H1 (cell line): Measurements from ENCODE around the gene KLHDC8A. TPM values are rescaled to one million over a fixed set of nuclear protein-coding genes. Genes with fewer than 3 reads are reported as not detected.
A peak's percentile ranks its signal among the peaks of the same experiment; 100 is the strongest.

Source experiments
- CTCF ChIA-PET: fragments of 300-600 bp; sonication (Branson Sonifier 250); formaldehyde crosslinking; loops from one replicate; lab custom pipeline; 2021; ENCODE audit not compliant: partially characterized antibody; lab: Charles Lee
- POLR2A ChIA-PET: fragments of 300-600 bp; sonication (Branson Sonifier 250); formaldehyde crosslinking; loops from one replicate; lab custom pipeline; 2021; ENCODE audit warnings: inconsistent platforms; ENCODE audit not compliant: partially characterized antibody; lab: Charles Lee
- DNase-seq, 2 experiments: peaks; one replicate each; pipeline versions ENCODE4 v3.0.0 to v3.0.0-alpha.2; 2010 to 2022; ENCODE audit warnings: low spot score in 2 of 2, low read depth in 1 of 2, mixed read lengths in 1 of 2
- FAIRE-seq: peaks from 2 replicates; lab custom pipeline; 2011; peaks lifted over from hg19 to GRCh38; lab: Jason Lieb, UNC
- H2AFZ ChIP-seq: 2 replicates; pipeline ENCODE4 v1.8.1; 2012; ENCODE audit warnings: low read length, inconsistent platforms
- H2AK5ac ChIP-seq: 2 replicates; pipeline ENCODE4 v1.6.1; 2013; ENCODE audit warnings: low read depth, low read length
- H2BK120ac ChIP-seq: replicated peaks from 2 replicates; pipeline ENCODE3; 2013; ENCODE audit warnings: low read depth, low read length, inconsistent platforms
- H2BK12ac ChIP-seq: 2 replicates; pipeline ENCODE4 v1.6.1; 2013; ENCODE audit warnings: low read depth, low read length
- H2BK15ac ChIP-seq: 2 replicates; pipeline ENCODE4 v1.6.1; 2013; ENCODE audit warnings: low read length
- H2BK20ac ChIP-seq: 2 replicates; pipeline ENCODE4 v1.6.1; 2013; ENCODE audit warnings: low read length
- H2BK5ac ChIP-seq: 2 replicates; pipeline ENCODE4 v1.6.1; 2013; ENCODE audit warnings: low read depth, low read length
- H3K14ac ChIP-seq: 2 replicates; pipeline ENCODE4 v1.6.1; 2013; ENCODE audit warnings: inconsistent platforms; ENCODE audit not compliant: insufficient read length
- H3K18ac ChIP-seq: 2 replicates; pipeline ENCODE4 v1.6.1; 2013; ENCODE audit warnings: low read length; ENCODE audit errors: extremely low read depth
- H3K23ac ChIP-seq: 2 replicates; pipeline ENCODE4 v1.6.1; 2013; ENCODE audit warnings: inconsistent platforms; ENCODE audit not compliant: insufficient read length
- H3K23me2 ChIP-seq: 2 replicates; pipeline ENCODE4 v1.6.1; 2013; ENCODE audit warnings: low read depth, low read length
- H3K27ac ChIP-seq: 2 replicates; pipeline ENCODE4 v1.6.1; 2011; ENCODE audit warnings: low read depth, low read length, inconsistent platforms
- H3K27me3 ChIP-seq, 4 experiments: replicated peaks in 1 of 4; 1 replicate in 1 of 4; 2 replicates in 3 of 4; pipeline versions ENCODE4 v1.6.1 to v1.8.1; 2011 to 2013; ENCODE audit warnings: low read length in 3 of 4, mild to moderate bottlenecking in 3 of 4, inconsistent platforms in 2 of 4, mixed read lengths in 2 of 4, moderate library complexity in 1 of 4; ENCODE audit not compliant: control insufficient read depth in 3 of 4, insufficient read depth in 3 of 4; ENCODE audit errors: extremely low read depth in 1 of 4
- H3K36me3 ChIP-seq, 4 experiments: 2 replicates each; pipeline versions ENCODE4 v1.6.1 to v1.8.1; 2011 to 2013; ENCODE audit warnings: mild to moderate bottlenecking in 4 of 4, low read length in 3 of 4, moderate library complexity in 2 of 4, control low read depth in 1 of 4, inconsistent platforms in 1 of 4; ENCODE audit not compliant: insufficient read depth in 4 of 4, control insufficient read depth in 2 of 4
- H3K4ac ChIP-seq: replicated peaks from 2 replicates; pipeline ENCODE3; 2013; ENCODE audit warnings: low read length, low read depth, mixed read lengths, inconsistent platforms; ENCODE audit not compliant: insufficient read length
- H3K4me1 ChIP-seq, 4 experiments: replicated peaks in 1 of 4; 1 replicate in 1 of 4; 2 replicates in 3 of 4; pipeline versions ENCODE4 v1.6.1 to v1.8.1; 2011 to 2013; ENCODE audit warnings: low read length in 3 of 4, inconsistent platforms in 2 of 4, mixed read lengths in 1 of 4; ENCODE audit not compliant: insufficient read depth in 4 of 4, control insufficient read depth in 3 of 4
- H3K4me2 ChIP-seq, 2 experiments: 2 replicates each; pipeline versions ENCODE4 v1.6.1 to v1.8.1; 2011 to 2013; ENCODE audit warnings: low read depth in 2 of 2, low read length in 2 of 2, control low read depth in 1 of 2, inconsistent platforms in 1 of 2, mild to moderate bottlenecking in 1 of 2; ENCODE audit not compliant: insufficient read depth in 1 of 2
- H3K4me3 ChIP-seq, 4 experiments: fragments of 200-600, 300-600 bp in 1 of 4; sonication (generic), shearing (Covaris generic), sonication (Bioruptor Twin) in 1 of 4; 2 replicates each; pipeline versions ENCODE4 v1.5.1 to v1.8.1; 2011 to 2016; ENCODE audit warnings: low read length in 4 of 4, low read depth in 3 of 4, control low read depth in 2 of 4, inconsistent platforms in 2 of 4, mild to moderate bottlenecking in 2 of 4, mixed read lengths in 1 of 4, moderate library complexity in 1 of 4; ENCODE audit not compliant: insufficient read depth in 2 of 4; ENCODE audit errors: extremely low read depth in 1 of 4
- H3K56ac ChIP-seq: replicated peaks from 2 replicates; pipeline ENCODE3; 2013; ENCODE audit warnings: low read depth, mild to moderate bottlenecking, mixed read lengths, low read length, inconsistent platforms; ENCODE audit not compliant: insufficient read length
- H3K79me1 ChIP-seq: 2 replicates; pipeline ENCODE4 v1.6.1; 2013; ENCODE audit warnings: low read depth, low read length, control low read depth
- H3K79me2 ChIP-seq, 2 experiments: 2 replicates each; pipeline versions ENCODE4 v1.6.1 to v1.8.1; 2012 to 2013; ENCODE audit warnings: low read length in 2 of 2, mild to moderate bottlenecking in 2 of 2, inconsistent platforms in 1 of 2; ENCODE audit not compliant: insufficient read depth in 2 of 2, control insufficient read depth in 1 of 2
- H3K9ac ChIP-seq, 4 experiments: replicated peaks in 1 of 4; 1 replicate in 1 of 4; 2 replicates in 3 of 4; pipeline versions ENCODE4 v1.6.1 to v1.8.1; 2011 to 2013; ENCODE audit warnings: low read depth in 3 of 4, low read length in 3 of 4, control low read depth in 2 of 4, mild to moderate bottlenecking in 2 of 4, moderate library complexity in 2 of 4, inconsistent platforms in 1 of 4; ENCODE audit errors: extremely low read depth in 1 of 4
- H3K9me3 ChIP-seq, 2 experiments: 2 replicates each; pipeline versions ENCODE4 v1.6.1 to v1.8.1; 2012 to 2013; ENCODE audit warnings: mild to moderate bottlenecking in 2 of 2, moderate library complexity in 2 of 2, control low read depth in 1 of 2, inconsistent platforms in 1 of 2, low read depth in 1 of 2, low read length in 1 of 2, mixed read lengths in 1 of 2; ENCODE audit not compliant: insufficient read depth in 2 of 2
- H4K20me1 ChIP-seq, 2 experiments: replicated peaks in 1 of 2; 2 replicates each; pipeline versions ENCODE3 to v1.8.1; 2011 to 2013; ENCODE audit warnings: inconsistent platforms in 2 of 2, low read length in 2 of 2, mild to moderate bottlenecking in 1 of 2; ENCODE audit not compliant: insufficient read depth in 2 of 2, control insufficient read depth in 1 of 2
- H4K5ac ChIP-seq: 2 replicates; pipeline ENCODE4 v1.6.1; 2013; ENCODE audit warnings: low read length, low read depth, mixed read lengths, inconsistent platforms; ENCODE audit not compliant: insufficient read length
- H4K8ac ChIP-seq: 2 replicates; pipeline ENCODE4 v1.8.0; 2013; ENCODE audit warnings: mild to moderate bottlenecking, moderate library complexity, low read length, inconsistent platforms; ENCODE audit not compliant: insufficient read depth; ENCODE audit errors: extremely low read depth
- H4K91ac ChIP-seq: replicated peaks from 2 replicates; pipeline ENCODE3; 2013; ENCODE audit warnings: low read length, mixed read lengths, inconsistent platforms; ENCODE audit not compliant: insufficient read length
- BCL11A ChIP-seq, 2 experiments: IDR thresholded peaks; one replicate each; pipeline ENCODE4 v1.6.1; 2011; ENCODE audit warnings: low read depth in 2 of 2, low read length in 2 of 2, mild to moderate bottlenecking in 2 of 2
- GABPA ChIP-seq: IDR thresholded peaks from 2 replicates; pipeline ENCODE4 v1.6.1; 2011; ENCODE audit warnings: mild to moderate bottlenecking, low read length, moderate library complexity, borderline replicate concordance; ENCODE audit not compliant: insufficient read depth
- HDAC2 ChIP-seq, 2 experiments: fragments of 300-600 bp in 1 of 2; sonication (generic) in 1 of 2; IDR thresholded peaks; 2 replicates each; pipeline ENCODE4 v1.6.1; 2011 to 2012; ENCODE audit warnings: low read depth in 2 of 2, low read length in 2 of 2, mild to moderate bottlenecking in 2 of 2, moderate library complexity in 2 of 2, borderline replicate concordance in 1 of 2, inconsistent platforms in 1 of 2
- PHF8 ChIP-seq: fragments of 200-600 bp; sonication (generic); conservative IDR thresholded peaks from 2 replicates; pipeline ENCODE4 v1.7.1; 2012; ENCODE audit warnings: low read depth, mild to moderate bottlenecking, inconsistent platforms, low read length, moderate library complexity
- RXRA ChIP-seq: IDR thresholded peaks from 2 replicates; pipeline ENCODE4 v1.6.1; 2011; ENCODE audit warnings: low read depth, mild to moderate bottlenecking, low read length, moderate library complexity; ENCODE audit not compliant: insufficient read depth
- SIN3A ChIP-seq, 2 experiments: IDR thresholded peaks in 1 of 2; conservative IDR thresholded peaks in 1 of 2; 2 replicates each; pipeline ENCODE4 v1.6.1; 2011 to 2012; ENCODE audit warnings: low read length in 2 of 2, improper control_type of control experiment in 1 of 2, low read depth in 1 of 2, mild to moderate bottlenecking in 1 of 2
- SIX5 ChIP-seq: IDR thresholded peaks from 2 replicates; pipeline ENCODE4 v1.6.1; 2011; ENCODE audit warnings: mild to moderate bottlenecking, low read depth, low read length
- SP4 ChIP-seq: IDR thresholded peaks from 2 replicates; pipeline ENCODE4 v1.6.1; 2012; ENCODE audit warnings: low read length, inconsistent platforms
- TAF1 ChIP-seq: IDR thresholded peaks from 2 replicates; pipeline ENCODE4 v1.6.1; 2011; ENCODE audit warnings: mild to moderate bottlenecking, low read depth, low read length
- TAF7 ChIP-seq: optimal IDR thresholded peaks from 2 replicates; pipeline ENCODE3; 2011; ENCODE audit warnings: low read depth, mild to moderate bottlenecking, inconsistent platforms, low read length, moderate library complexity, borderline replicate concordance
- ZNF274 ChIP-seq: IDR thresholded peaks from 2 replicates; pipeline ENCODE4 v1.7.0; 2012; ENCODE audit warnings: low read length, borderline replicate concordance; ENCODE audit errors: extremely low read depth
- WGBS, 2 experiments: shearing (Covaris generic) in 1 of 2; methylation state at CpG; one replicate each; pipeline versions ENCODE4 v1.1.6 to v1.1.7; 2013 to 2015; ENCODE audit warnings: low lambda C conversion rate in 2 of 2, mixed read lengths in 2 of 2, inconsistent platforms in 1 of 2, low coverage in 1 of 2, missing lambda C conversion rate in 1 of 2; ENCODE audit not compliant: insufficient replicate concordance in 2 of 2, insufficient coverage in 1 of 2, insufficient read length in 1 of 2; ENCODE audit errors: extremely low coverage in 1 of 2, missing lambda C conversion rate in 1 of 2; 5-methylcytosine and 5-hydroxymethylcytosine counted together
- polyA plus RNA-seq, 7 experiments: library from polyadenylated mRNA; depleted of rRNA in 3 of 7; stranded (reverse) in 5 of 7; unstranded in 2 of 7; fragments of >200 nt in 5 of 7; fragments of 200-250 nt in 2 of 7; gene quantifications; 1 replicate in 5 of 7; 2 replicates in 1 of 7; 4 replicates in 1 of 7; pipeline versions ENCODE4 v1.2.1 to v1.2.3, GENCODE V29; 2011 to 2013; ENCODE audit warnings: missing spikeins in 2 of 7, mixed read lengths in 2 of 7
- total RNA-seq: library from RNA; stranded (reverse); fragmentation: NEBNext Ultra II Directional; extraction: Animal tissue kit (Norgen Biotek cat#: 25700); gene quantifications from 2 replicates; pipeline ENCODE4 v1.2.1, GENCODE V29; 2021
- TF ChIP-seq, protein P1 (sequence below): IDR thresholded peaks from 2 replicates; pipeline ENCODE4 v1.6.1; 2012; ENCODE audit warnings: low read length, inconsistent platforms

The KLHDC8A gene
- total and polyA plus RNA-seq, 2 of the 8 experiments (the other 6 are each of a cell fraction or from before 2014, with no cell fraction given): 1.9 to 3.4 TPM

DNA sequence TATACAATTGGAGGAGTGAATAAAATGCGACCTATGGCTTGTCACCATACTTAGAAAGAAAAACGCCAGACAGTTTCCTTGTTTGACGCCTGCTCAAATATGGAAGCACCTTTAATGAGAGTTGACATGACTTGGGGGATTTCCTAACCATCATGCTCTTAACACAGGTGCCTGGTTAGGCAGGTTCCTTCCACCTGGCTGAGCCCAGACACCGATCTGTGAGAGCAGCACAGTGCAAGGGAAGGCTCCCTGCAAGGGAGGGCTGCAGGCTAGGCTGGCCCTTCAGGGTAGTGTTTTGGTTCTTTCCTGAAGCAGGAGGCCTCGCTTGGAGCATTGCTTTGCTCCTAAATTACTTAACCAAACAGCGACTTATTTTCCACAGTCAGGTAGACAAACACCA, 24.6 kb upstream of the KLHDC8A start:
- no peak overlapping the region for H3K27ac ChIP-seq
- ChIA-PET CTCF (interaction anchor here (0.8 to 10.5 kb wide), 13 partner anchors 15 to 202 kb away, joined by 3 to 76 read pairs (median 4); no protein-coding TSS in a partner anchor), POLR2A (interaction anchor here (1.2 kb wide), 1 partner anchor 35 kb away, joined by 3 read pairs; no protein-coding TSS in a partner anchor)
- no peak overlapping the region for H2BK15ac ChIP-seq
- H3K27me3 ChIP-seq: no peaks in the 10 kb centered on the region
- peak overlapping the region; percentile 66 for H4K91ac ChIP-seq
- H3K4me2 ChIP-seq: no peak overlapping the region
- H3K9ac ChIP-seq: no peak overlapping the region
- H4K8ac ChIP-seq: peak overlapping the region; percentile 57
- no peak overlapping the region for H2BK120ac ChIP-seq
- peak overlapping the region; percentile 33; the same call in 1 of the 2 replicates for H2BK12ac ChIP-seq
- peaks cover 0 to 3% (median under 1%) of the 10 kb centered on the region in 4 experiments; a peak in 2 of 7 replicates for H3K4me1 ChIP-seq
- FAIRE-seq: no peak
- DNase-seq: peak in 1 of 2 experiments; percentile 36
- no peaks in the 10 kb centered on the region for H3K9me3 ChIP-seq
- H4K5ac ChIP-seq: no peak overlapping the region
- H3K23me2 ChIP-seq: no peaks in the 10 kb centered on the region
- H3K56ac ChIP-seq: no peak overlapping the region
- no peak overlapping the region for H3K23ac ChIP-seq
- H3K79me1 ChIP-seq: no peaks in the 10 kb centered on the region
- no peak overlapping the region for H3K14ac ChIP-seq
- 91% methylated on average over 6 of the region's 6 CpGs; no CpG with 5 or more reads in 1 of the 2 experiments for WGBS, 2 experiments
- H3K4me3 ChIP-seq: no peak overlapping the region
- no peak overlapping the region for H2AK5ac ChIP-seq
- no peak overlapping the region for H2BK5ac ChIP-seq
- no peak overlapping the region for H3K18ac ChIP-seq
- H4K20me1 ChIP-seq: no peaks in the 10 kb centered on the region
- H2AFZ ChIP-seq: no peak overlapping the region
- H3K79me2 ChIP-seq: no peaks in the 10 kb centered on the region
- H3K4ac ChIP-seq: no peak overlapping the region
- H3K36me3 ChIP-seq: no peaks in the 10 kb centered on the region
- H2BK20ac ChIP-seq: no peak overlapping the region
- no peak for TF ChIP-seq SIN3A (conservative IDR thresholded peaks at IDR 0.05 in 1 of 2, IDR thresholded peaks at IDR 0.05 in 1 of 2; ENCODE audit: low read depth in 1 of 2, low read length in 2 of 2)
- no peak for TF ChIP-seq HDAC2 (IDR thresholded peaks at IDR 0.05; ENCODE audit: borderline replicate concordance in 1 of 2, low read depth in 2 of 2, low read length in 2 of 2)
- TF ChIP-seq TAF1: no peak
- no peak for TF ChIP-seq TAF7
- no peak for TF ChIP-seq SIX5
- no peak for TF ChIP-seq SP4
- TF ChIP-seq PHF8: no peak
- TF ChIP-seq ZNF274: no peak
- no peak for TF ChIP-seq BCL11A (IDR thresholded peaks at IDR 0.05; ENCODE audit: low read depth in 2 of 2, low read length in 2 of 2)
- TF ChIP-seq, protein P1, sequence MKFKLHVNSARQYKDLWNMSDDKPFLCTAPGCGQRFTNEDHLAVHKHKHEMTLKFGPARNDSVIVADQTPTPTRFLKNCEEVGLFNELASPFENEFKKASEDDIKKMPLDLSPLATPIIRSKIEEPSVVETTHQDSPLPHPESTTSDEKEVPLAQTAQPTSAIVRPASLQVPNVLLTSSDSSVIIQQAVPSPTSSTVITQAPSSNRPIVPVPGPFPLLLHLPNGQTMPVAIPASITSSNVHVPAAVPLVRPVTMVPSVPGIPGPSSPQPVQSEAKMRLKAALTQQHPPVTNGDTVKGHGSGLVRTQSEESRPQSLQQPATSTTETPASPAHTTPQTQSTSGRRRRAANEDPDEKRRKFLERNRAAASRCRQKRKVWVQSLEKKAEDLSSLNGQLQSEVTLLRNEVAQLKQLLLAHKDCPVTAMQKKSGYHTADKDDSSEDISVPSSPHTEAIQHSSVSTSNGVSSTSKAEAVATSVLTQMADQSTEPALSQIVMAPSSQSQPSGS: no peak
- no peak for TF ChIP-seq RXRA
- no peak for TF ChIP-seq GABPA
